GM19035 (cell line): ENCODE data around the gene TMEM134.
A peak's percentile ranks its signal among the peaks of the same experiment; 100 is the strongest.
"Not testable (repeated sequence)": the region's sequence is repeated elsewhere in the genome, so short reads cannot be mapped to it uniquely, and the experiment has no call there.

Experiments used
- ATAC-seq: cut with Tn5 transposase; IDR thresholded peaks from one replicate; pipeline ENCODE4 v1.9.1; 2021; ENCODE audit not compliant: unreplicated experiment

TMEM134 gene

GRCh38 chr11:67439321-67440228, 29.5 kb downstream of the TMEM134 start:
- no peak for ATAC-seq

- ATAC-seq = no peak
These were observed 30.7 kb downstream of the TMEM134 start for GRCh38 chr11:67438158-67438902.

GRCh38 chr11:67437809-67438157, 31.3 kb downstream of the TMEM134 start:
- no peak for ATAC-seq

GRCh38 chr11:67437082-67437808, 31.8 kb downstream of the TMEM134 start, which contains the start of gene PTPRCAP:
TSS of gene PTPRCAP (minus strand) at chr11:67437682. CDS start at chr11:67437619, 63 bp downstream.
- peak; percentile 32 for ATAC-seq

- ATAC-seq = no peak
These were observed 32.5 kb downstream of the TMEM134 start for GRCh38 chr11:67436459-67437081.

- no peak for ATAC-seq
These were observed 33.2 kb downstream of the TMEM134 start for GRCh38 chr11:67435727-67436458.

- ATAC-seq = no peak
These were observed 33.9 kb downstream of the TMEM134 start for GRCh38 chr11:67435031-67435726.

- ATAC-seq = no peak
These were observed 34.6 kb downstream of the TMEM134 start for GRCh38 chr11:67434395-67434881.

- ATAC-seq = no peak
These were observed 35.3 kb downstream of the TMEM134 start for GRCh38 chr11:67433536-67434394.

- ATAC-seq = no peak
These were observed 36.2 kb downstream of the TMEM134 start for GRCh38 chr11:67432655-67433349.

- ATAC-seq = no peak
These were observed 37.5 kb downstream of the TMEM134 start for GRCh38 chr11:67431346-67432249.

- ATAC-seq = no peak
These were observed 39.3 kb downstream of the TMEM134 start for GRCh38 chr11:67429722-67430121.

GRCh38 chr11:67429038-67429668, 39.9 kb downstream of the TMEM134 start:
- ATAC-seq = no peak

- peak; percentile 88 for ATAC-seq
These were observed 40.7 kb downstream of the TMEM134 start, which contains the start of gene RPS6KB2 for GRCh38 chr11:67428052-67429001. TSS of gene RPS6KB2 (plus strand) at chr11:67428494. CDS start at chr11:67428546, 52 bp downstream.

- ATAC-seq = not testable (repeated sequence)
These were observed 41.6 kb downstream of the TMEM134 start for GRCh38 chr11:67427364-67427859.
